ENCODE measurements around the gene MIOX. TPM values are rescaled to one million over a fixed set of nuclear protein-coding genes. Genes with fewer than 3 reads are reported as not detected.

The MIOX gene
- total and polyA plus RNA-seq, 10 of the 15 experiments (the other 5 are each of a cell fraction or from before 2014, with no cell fraction given): 0.10 to 0.31 TPM; not detected in 8

DNA sequence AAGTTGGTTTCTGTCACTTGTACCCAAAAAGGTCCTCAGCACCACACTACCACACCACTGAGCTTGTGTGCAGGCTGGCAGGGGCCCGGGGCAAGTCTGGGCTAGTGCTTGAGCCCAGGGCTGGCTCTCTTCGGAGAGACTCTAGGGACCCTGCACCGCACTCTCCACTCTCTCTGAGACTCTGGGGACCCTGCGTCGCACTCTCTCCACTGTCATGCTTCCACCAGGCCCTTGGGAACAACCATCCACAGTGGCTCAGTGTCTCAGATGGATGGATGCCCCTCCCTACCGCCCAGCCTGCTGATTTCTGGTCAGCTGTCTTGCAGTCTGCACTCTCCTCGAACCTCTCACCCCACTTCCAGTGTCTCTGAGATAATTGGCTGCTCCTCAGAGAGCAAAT is 9.8 kb upstream of the MIOX start (continued):
- TF ChIP-seq, protein P1, sequence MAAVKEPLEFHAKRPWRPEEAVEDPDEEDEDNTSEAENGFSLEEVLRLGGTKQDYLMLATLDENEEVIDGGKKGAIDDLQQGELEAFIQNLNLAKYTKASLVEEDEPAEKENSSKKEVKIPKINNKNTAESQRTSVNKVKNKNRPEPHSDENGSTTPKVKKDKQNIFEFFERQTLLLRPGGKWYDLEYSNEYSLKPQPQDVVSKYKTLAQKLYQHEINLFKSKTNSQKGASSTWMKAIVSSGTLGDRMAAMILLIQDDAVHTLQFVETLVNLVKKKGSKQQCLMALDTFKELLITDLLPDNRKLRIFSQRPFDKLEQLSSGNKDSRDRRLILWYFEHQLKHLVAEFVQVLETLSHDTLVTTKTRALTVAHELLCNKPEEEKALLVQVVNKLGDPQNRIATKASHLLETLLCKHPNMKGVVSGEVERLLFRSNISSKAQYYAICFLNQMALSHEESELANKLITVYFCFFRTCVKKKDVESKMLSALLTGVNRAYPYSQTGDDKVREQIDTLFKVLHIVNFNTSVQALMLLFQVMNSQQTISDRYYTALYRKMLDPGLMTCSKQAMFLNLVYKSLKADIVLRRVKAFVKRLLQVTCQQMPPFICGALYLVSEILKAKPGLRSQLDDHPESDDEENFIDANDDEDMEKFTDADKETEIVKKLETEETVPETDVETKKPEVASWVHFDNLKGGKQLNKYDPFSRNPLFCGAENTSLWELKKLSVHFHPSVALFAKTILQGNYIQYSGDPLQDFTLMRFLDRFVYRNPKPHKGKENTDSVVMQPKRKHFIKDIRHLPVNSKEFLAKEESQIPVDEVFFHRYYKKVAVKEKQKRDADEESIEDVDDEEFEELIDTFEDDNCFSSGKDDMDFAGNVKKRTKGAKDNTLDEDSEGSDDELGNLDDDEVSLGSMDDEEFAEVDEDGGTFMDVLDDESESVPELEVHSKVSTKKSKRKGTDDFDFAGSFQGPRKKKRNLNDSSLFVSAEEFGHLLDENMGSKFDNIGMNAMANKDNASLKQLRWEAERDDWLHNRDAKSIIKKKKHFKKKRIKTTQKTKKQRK (IDR thresholded peaks at IDR 0.05; ENCODE audit: low read depth, low read length): no peak
- TF ChIP-seq PAX5 (IDR thresholded peaks at IDR 0.05; ENCODE audit: borderline replicate concordance, low read depth, low read length) (no peak), NFYB (IDR thresholded peaks at IDR 0.05; ENCODE audit: insufficient read depth, low read depth, low read length) (no peak), SMARCA5 (IDR thresholded peaks at IDR 0.05) (no peak)
- TF ChIP-seq, protein P2, sequence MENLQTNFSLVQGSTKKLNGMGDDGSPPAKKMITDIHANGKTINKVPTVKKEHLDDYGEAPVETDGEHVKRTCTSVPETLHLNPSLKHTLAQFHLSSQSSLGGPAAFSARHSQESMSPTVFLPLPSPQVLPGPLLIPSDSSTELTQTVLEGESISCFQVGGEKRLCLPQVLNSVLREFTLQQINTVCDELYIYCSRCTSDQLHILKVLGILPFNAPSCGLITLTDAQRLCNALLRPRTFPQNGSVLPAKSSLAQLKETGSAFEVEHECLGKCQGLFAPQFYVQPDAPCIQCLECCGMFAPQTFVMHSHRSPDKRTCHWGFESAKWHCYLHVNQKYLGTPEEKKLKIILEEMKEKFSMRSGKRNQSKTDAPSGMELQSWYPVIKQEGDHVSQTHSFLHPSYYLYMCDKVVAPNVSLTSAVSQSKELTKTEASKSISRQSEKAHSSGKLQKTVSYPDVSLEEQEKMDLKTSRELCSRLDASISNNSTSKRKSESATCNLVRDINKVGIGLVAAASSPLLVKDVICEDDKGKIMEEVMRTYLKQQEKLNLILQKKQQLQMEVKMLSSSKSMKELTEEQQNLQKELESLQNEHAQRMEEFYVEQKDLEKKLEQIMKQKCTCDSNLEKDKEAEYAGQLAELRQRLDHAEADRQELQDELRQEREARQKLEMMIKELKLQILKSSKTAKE (IDR thresholded peaks at IDR 0.05; ENCODE audit: low read depth, poor library complexity, severe bottlenecking): no peak

DNA sequence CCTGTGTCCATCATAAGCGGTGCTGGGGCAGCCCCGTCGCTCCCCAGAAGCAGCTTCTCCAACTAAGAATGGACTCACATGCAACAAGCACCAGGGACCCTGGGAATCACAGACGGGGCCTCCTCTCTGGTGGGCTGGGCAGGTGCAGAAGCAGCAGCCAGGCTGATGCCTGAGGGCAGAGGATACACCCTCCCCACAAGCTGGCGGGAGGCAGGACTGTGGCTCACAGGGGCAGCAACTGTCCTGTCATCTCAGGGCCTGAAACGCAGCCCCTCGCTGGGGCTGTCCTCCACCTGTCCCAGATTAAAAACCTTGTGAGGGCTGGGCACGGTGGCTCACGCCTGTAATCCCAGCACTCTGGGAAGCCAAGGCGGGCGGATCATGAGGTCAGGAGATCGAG is 8.7 kb upstream of the MIOX start:
- Histone ChIP-seq H4K20me1 (ENCODE audit: control insufficient read depth, insufficient read depth) (no peaks in the 10 kb centered on the region), H3K36me3 (ENCODE audit: control insufficient read depth in 2 of 2, insufficient read depth in 2 of 2, low read length in 1 of 2) (no peaks in the 10 kb centered on the region), H3K4me3 (no peak overlapping the region), H3K9ac (ENCODE audit: control insufficient read depth, insufficient read depth, low read length) (no peak overlapping the region), H3K4me1 (ENCODE audit: control insufficient read depth, insufficient read depth, low read length) (peaks cover 13% of the 10 kb centered on the region), H3K4me2 (ENCODE audit: control insufficient read depth, insufficient read depth) (no peak overlapping the region), H3K27me3 (replicated peaks in 1 of 2; ENCODE audit: control insufficient read depth in 2 of 2, insufficient read depth in 2 of 2, low read length in 1 of 2) (peaks cover 0 to 3% of the 10 kb centered on the region in 2 experiments; a peak in 2 of 4 replicates), H2AFZ (ENCODE audit: control insufficient read depth, low read depth, low read length) (no peak overlapping the region), H3K79me2 (ENCODE audit: control insufficient read depth, insufficient read depth, low read length) (peaks cover 14% of the 10 kb centered on the region), H3K9me3 (replicated peaks; ENCODE audit: control insufficient read depth, insufficient read depth, low read length) (no peaks in the 10 kb centered on the region), H3K27ac (ENCODE audit: control insufficient read depth, insufficient read depth) (no peak overlapping the region)
- CTCF ChIA-PET: no interaction called here
- no peak for ATAC-seq
- intact Hi-C loops (cut with micrococcal nuclease; ENCODE audit: unreplicated experiment) (loop anchor here (10.0 kb wide), 1 partner anchor 233 kb away; the partner anchor contains the start of gene TUBGCP6), in situ Hi-C loops (cut with MboI) (no loop called here)
- RAD21 ChIA-PET (ENCODE audit: unreplicated experiment): no interaction called here
- 80% methylated on average over 12 of the region's 12 CpGs for WGBS (ENCODE audit: insufficient coverage, insufficient replicate concordance, low lambda C conversion rate, missing lambda C conversion rate)
- no peak for DNase-seq (ENCODE audit: low read depth, low spot score)
- SMC1A ChIA-PET (ENCODE audit: uncharacterized antibody, unreplicated experiment): no interaction called here
- POLR2A ChIA-PET: no interaction called here
- BruUV-seq (replicated peaks): no TSS peak
- FAIRE-seq: no peak
- TF ChIP-seq RAD21 (IDR thresholded peaks at IDR 0.05; ENCODE audit: insufficient read depth, low read depth, low read length) (no peak), ZNF207 (IDR thresholded peaks at IDR 0.05; ENCODE audit: borderline replicate concordance) (no peak), ATF7 (IDR thresholded peaks at IDR 0.05; ENCODE audit: low read depth) (no peak), CBX3 (IDR thresholded peaks at IDR 0.05; ENCODE audit: borderline replicate concordance, low read depth) (no peak), MYC (IDR thresholded peaks at IDR 0.05; ENCODE audit: insufficient read depth, insufficient read length, insufficient replicate concordance, low read length, severe bottlenecking) (no peak), ZZZ3 (IDR thresholded peaks at IDR 0.05; ENCODE audit: control insufficient read depth, insufficient read length, low read depth) (no peak), CBFB (IDR thresholded peaks at IDR 0.05; ENCODE audit: low read depth) (no peak)
- TF ChIP-seq, protein P3, sequence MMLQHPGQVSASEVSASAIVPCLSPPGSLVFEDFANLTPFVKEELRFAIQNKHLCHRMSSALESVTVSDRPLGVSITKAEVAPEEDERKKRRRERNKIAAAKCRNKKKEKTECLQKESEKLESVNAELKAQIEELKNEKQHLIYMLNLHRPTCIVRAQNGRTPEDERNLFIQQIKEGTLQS (IDR thresholded peaks at IDR 0.05; ENCODE audit: borderline replicate concordance, extremely low read depth, low read depth, low read length): no peak
- TF ChIP-seq, protein P4, sequence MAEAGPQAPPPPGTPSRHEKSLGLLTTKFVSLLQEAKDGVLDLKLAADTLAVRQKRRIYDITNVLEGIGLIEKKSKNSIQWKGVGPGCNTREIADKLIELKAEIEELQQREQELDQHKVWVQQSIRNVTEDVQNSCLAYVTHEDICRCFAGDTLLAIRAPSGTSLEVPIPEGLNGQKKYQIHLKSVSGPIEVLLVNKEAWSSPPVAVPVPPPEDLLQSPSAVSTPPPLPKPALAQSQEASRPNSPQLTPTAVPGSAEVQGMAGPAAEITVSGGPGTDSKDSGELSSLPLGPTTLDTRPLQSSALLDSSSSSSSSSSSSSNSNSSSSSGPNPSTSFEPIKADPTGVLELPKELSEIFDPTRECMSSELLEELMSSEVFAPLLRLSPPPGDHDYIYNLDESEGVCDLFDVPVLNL (IDR thresholded peaks at IDR 0.05; ENCODE audit: low read depth, low read length): no peak
- TF ChIP-seq, protein P5, sequence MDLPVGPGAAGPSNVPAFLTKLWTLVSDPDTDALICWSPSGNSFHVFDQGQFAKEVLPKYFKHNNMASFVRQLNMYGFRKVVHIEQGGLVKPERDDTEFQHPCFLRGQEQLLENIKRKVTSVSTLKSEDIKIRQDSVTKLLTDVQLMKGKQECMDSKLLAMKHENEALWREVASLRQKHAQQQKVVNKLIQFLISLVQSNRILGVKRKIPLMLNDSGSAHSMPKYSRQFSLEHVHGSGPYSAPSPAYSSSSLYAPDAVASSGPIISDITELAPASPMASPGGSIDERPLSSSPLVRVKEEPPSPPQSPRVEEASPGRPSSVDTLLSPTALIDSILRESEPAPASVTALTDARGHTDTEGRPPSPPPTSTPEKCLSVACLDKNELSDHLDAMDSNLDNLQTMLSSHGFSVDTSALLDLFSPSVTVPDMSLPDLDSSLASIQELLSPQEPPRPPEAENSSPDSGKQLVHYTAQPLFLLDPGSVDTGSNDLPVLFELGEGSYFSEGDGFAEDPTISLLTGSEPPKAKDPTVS (IDR thresholded peaks at IDR 0.05; ENCODE audit: low read depth, low read length): no peak
